H1 (cell line): ENCODE measurements around the gene PECR. TPM values are rescaled to one million over a fixed set of nuclear protein-coding genes. Genes with fewer than 3 reads are reported as not detected.

Experiments used
- CTCF ChIA-PET: fragments of 300-600 bp; sonication (Branson Sonifier 250); formaldehyde crosslinking; loops from one replicate; lab custom pipeline; 2021; ENCODE audit not compliant: partially characterized antibody; lab: Charles Lee
- POLR2A ChIA-PET: fragments of 300-600 bp; sonication (Branson Sonifier 250); formaldehyde crosslinking; loops from one replicate; lab custom pipeline; 2021; ENCODE audit warnings: inconsistent platforms; ENCODE audit not compliant: partially characterized antibody; lab: Charles Lee
- DNase-seq, 2 experiments: peaks; one replicate each; pipeline versions ENCODE4 v3.0.0 to v3.0.0-alpha.2; 2010 to 2022; ENCODE audit warnings: low spot score in 2 of 2, low read depth in 1 of 2, mixed read lengths in 1 of 2
- FAIRE-seq: peaks from 2 replicates; lab custom pipeline; 2011; peaks lifted over from hg19 to GRCh38; lab: Jason Lieb, UNC
- H2AFZ ChIP-seq: 2 replicates; pipeline ENCODE4 v1.8.1; 2012; ENCODE audit warnings: low read length, inconsistent platforms
- H2AK5ac ChIP-seq: 2 replicates; pipeline ENCODE4 v1.6.1; 2013; ENCODE audit warnings: low read depth, low read length
- H2BK120ac ChIP-seq: replicated peaks from 2 replicates; pipeline ENCODE3; 2013; ENCODE audit warnings: low read depth, low read length, inconsistent platforms
- H2BK12ac ChIP-seq: 2 replicates; pipeline ENCODE4 v1.6.1; 2013; ENCODE audit warnings: low read depth, low read length
- H2BK15ac ChIP-seq: 2 replicates; pipeline ENCODE4 v1.6.1; 2013; ENCODE audit warnings: low read length
- H2BK20ac ChIP-seq: 2 replicates; pipeline ENCODE4 v1.6.1; 2013; ENCODE audit warnings: low read length
- H2BK5ac ChIP-seq: 2 replicates; pipeline ENCODE4 v1.6.1; 2013; ENCODE audit warnings: low read depth, low read length
- H3K14ac ChIP-seq: 2 replicates; pipeline ENCODE4 v1.6.1; 2013; ENCODE audit warnings: inconsistent platforms; ENCODE audit not compliant: insufficient read length
- H3K18ac ChIP-seq: 2 replicates; pipeline ENCODE4 v1.6.1; 2013; ENCODE audit warnings: low read length; ENCODE audit errors: extremely low read depth
- H3K23ac ChIP-seq: 2 replicates; pipeline ENCODE4 v1.6.1; 2013; ENCODE audit warnings: inconsistent platforms; ENCODE audit not compliant: insufficient read length
- H3K23me2 ChIP-seq: 2 replicates; pipeline ENCODE4 v1.6.1; 2013; ENCODE audit warnings: low read depth, low read length
- H3K27ac ChIP-seq: 2 replicates; pipeline ENCODE4 v1.6.1; 2011; ENCODE audit warnings: low read depth, low read length, inconsistent platforms
- H3K27me3 ChIP-seq, 4 experiments: replicated peaks in 1 of 4; 1 replicate in 1 of 4; 2 replicates in 3 of 4; pipeline versions ENCODE4 v1.6.1 to v1.8.1; 2011 to 2013; ENCODE audit warnings: low read length in 3 of 4, mild to moderate bottlenecking in 3 of 4, inconsistent platforms in 2 of 4, mixed read lengths in 2 of 4, moderate library complexity in 1 of 4; ENCODE audit not compliant: control insufficient read depth in 3 of 4, insufficient read depth in 3 of 4; ENCODE audit errors: extremely low read depth in 1 of 4
- H3K36me3 ChIP-seq, 4 experiments: 2 replicates each; pipeline versions ENCODE4 v1.6.1 to v1.8.1; 2011 to 2013; ENCODE audit warnings: mild to moderate bottlenecking in 4 of 4, low read length in 3 of 4, moderate library complexity in 2 of 4, control low read depth in 1 of 4, inconsistent platforms in 1 of 4; ENCODE audit not compliant: insufficient read depth in 4 of 4, control insufficient read depth in 2 of 4
- H3K4ac ChIP-seq: replicated peaks from 2 replicates; pipeline ENCODE3; 2013; ENCODE audit warnings: low read length, low read depth, mixed read lengths, inconsistent platforms; ENCODE audit not compliant: insufficient read length
- H3K4me1 ChIP-seq, 4 experiments: replicated peaks in 1 of 4; 1 replicate in 1 of 4; 2 replicates in 3 of 4; pipeline versions ENCODE4 v1.6.1 to v1.8.1; 2011 to 2013; ENCODE audit warnings: low read length in 3 of 4, inconsistent platforms in 2 of 4, mixed read lengths in 1 of 4; ENCODE audit not compliant: insufficient read depth in 4 of 4, control insufficient read depth in 3 of 4
- H3K4me2 ChIP-seq, 2 experiments: 2 replicates each; pipeline versions ENCODE4 v1.6.1 to v1.8.1; 2011 to 2013; ENCODE audit warnings: low read depth in 2 of 2, low read length in 2 of 2, control low read depth in 1 of 2, inconsistent platforms in 1 of 2, mild to moderate bottlenecking in 1 of 2; ENCODE audit not compliant: insufficient read depth in 1 of 2
- H3K4me3 ChIP-seq, 4 experiments: fragments of 200-600, 300-600 bp in 1 of 4; sonication (generic), shearing (Covaris generic), sonication (Bioruptor Twin) in 1 of 4; 2 replicates each; pipeline versions ENCODE4 v1.5.1 to v1.8.1; 2011 to 2016; ENCODE audit warnings: low read length in 4 of 4, low read depth in 3 of 4, control low read depth in 2 of 4, inconsistent platforms in 2 of 4, mild to moderate bottlenecking in 2 of 4, mixed read lengths in 1 of 4, moderate library complexity in 1 of 4; ENCODE audit not compliant: insufficient read depth in 2 of 4; ENCODE audit errors: extremely low read depth in 1 of 4
- H3K56ac ChIP-seq: replicated peaks from 2 replicates; pipeline ENCODE3; 2013; ENCODE audit warnings: low read depth, mild to moderate bottlenecking, mixed read lengths, low read length, inconsistent platforms; ENCODE audit not compliant: insufficient read length
- H3K79me1 ChIP-seq: 2 replicates; pipeline ENCODE4 v1.6.1; 2013; ENCODE audit warnings: low read depth, low read length, control low read depth
- H3K79me2 ChIP-seq, 2 experiments: 2 replicates each; pipeline versions ENCODE4 v1.6.1 to v1.8.1; 2012 to 2013; ENCODE audit warnings: low read length in 2 of 2, mild to moderate bottlenecking in 2 of 2, inconsistent platforms in 1 of 2; ENCODE audit not compliant: insufficient read depth in 2 of 2, control insufficient read depth in 1 of 2
- H3K9ac ChIP-seq, 4 experiments: replicated peaks in 1 of 4; 1 replicate in 1 of 4; 2 replicates in 3 of 4; pipeline versions ENCODE4 v1.6.1 to v1.8.1; 2011 to 2013; ENCODE audit warnings: low read depth in 3 of 4, low read length in 3 of 4, control low read depth in 2 of 4, mild to moderate bottlenecking in 2 of 4, moderate library complexity in 2 of 4, inconsistent platforms in 1 of 4; ENCODE audit errors: extremely low read depth in 1 of 4
- H3K9me3 ChIP-seq, 2 experiments: 2 replicates each; pipeline versions ENCODE4 v1.6.1 to v1.8.1; 2012 to 2013; ENCODE audit warnings: mild to moderate bottlenecking in 2 of 2, moderate library complexity in 2 of 2, control low read depth in 1 of 2, inconsistent platforms in 1 of 2, low read depth in 1 of 2, low read length in 1 of 2, mixed read lengths in 1 of 2; ENCODE audit not compliant: insufficient read depth in 2 of 2
- H4K20me1 ChIP-seq, 2 experiments: replicated peaks in 1 of 2; 2 replicates each; pipeline versions ENCODE3 to v1.8.1; 2011 to 2013; ENCODE audit warnings: inconsistent platforms in 2 of 2, low read length in 2 of 2, mild to moderate bottlenecking in 1 of 2; ENCODE audit not compliant: insufficient read depth in 2 of 2, control insufficient read depth in 1 of 2
- H4K5ac ChIP-seq: 2 replicates; pipeline ENCODE4 v1.6.1; 2013; ENCODE audit warnings: low read length, low read depth, mixed read lengths, inconsistent platforms; ENCODE audit not compliant: insufficient read length
- H4K8ac ChIP-seq: 2 replicates; pipeline ENCODE4 v1.8.0; 2013; ENCODE audit warnings: mild to moderate bottlenecking, moderate library complexity, low read length, inconsistent platforms; ENCODE audit not compliant: insufficient read depth; ENCODE audit errors: extremely low read depth
- H4K91ac ChIP-seq: replicated peaks from 2 replicates; pipeline ENCODE3; 2013; ENCODE audit warnings: low read length, mixed read lengths, inconsistent platforms; ENCODE audit not compliant: insufficient read length
- ASH2L ChIP-seq: fragments of 200-600, 300-600 bp; sonication (generic); IDR thresholded peaks from one replicate; pipeline ENCODE4 v1.7.1; 2017; ENCODE audit warnings: low read length
- BRCA1 ChIP-seq: IDR thresholded peaks from 2 replicates; pipeline ENCODE4 v1.6.1; 2012; ENCODE audit warnings: low read depth, low read length, improper control_type of control experiment
- CBX5 ChIP-seq: fragments of 300-800, 300-1000 bp; sonication (generic); IDR thresholded peaks from 2 replicates; pipeline ENCODE4 v1.7.1; 2016; ENCODE audit warnings: antibody characterized with exemption, low read length, low read depth
- CHD2 ChIP-seq: IDR thresholded peaks from 2 replicates; pipeline ENCODE4 v1.6.1; 2012; ENCODE audit warnings: low read length, improper control_type of control experiment
- EZH2 ChIP-seq: fragments of 200-600 bp; sonication (generic); IDR thresholded peaks from 2 replicates; pipeline ENCODE4 v1.7.1; 2012; ENCODE audit warnings: low read depth, mild to moderate bottlenecking, moderate library complexity, low read length, inconsistent platforms; ENCODE audit not compliant: severe bottlenecking
- KDM1A ChIP-seq: fragments of 200-600, 300-600 bp; sonication (generic); IDR thresholded peaks from 2 replicates; pipeline ENCODE4 v1.7.1; 2016; ENCODE audit warnings: mild to moderate bottlenecking, low read length, borderline replicate concordance
- RNF2 ChIP-seq: fragments of 200-900, 300-1000 bp; sonication (generic); IDR thresholded peaks from 2 replicates; pipeline ENCODE4 v1.7.1; 2016; ENCODE audit warnings: borderline replicate concordance, low read depth, mild to moderate bottlenecking, antibody characterized with exemption, low read length; ENCODE audit not compliant: poor library complexity, severe bottlenecking; ENCODE audit errors: missing control alignments
- TAF7 ChIP-seq: optimal IDR thresholded peaks from 2 replicates; pipeline ENCODE3; 2011; ENCODE audit warnings: low read depth, mild to moderate bottlenecking, inconsistent platforms, low read length, moderate library complexity, borderline replicate concordance
- ZNF274 ChIP-seq: IDR thresholded peaks from 2 replicates; pipeline ENCODE4 v1.7.0; 2012; ENCODE audit warnings: low read length, borderline replicate concordance; ENCODE audit errors: extremely low read depth
- WGBS, 2 experiments: shearing (Covaris generic) in 1 of 2; methylation state at CpG; one replicate each; pipeline versions ENCODE4 v1.1.6 to v1.1.7; 2013 to 2015; ENCODE audit warnings: low lambda C conversion rate in 2 of 2, mixed read lengths in 2 of 2, inconsistent platforms in 1 of 2, low coverage in 1 of 2, missing lambda C conversion rate in 1 of 2; ENCODE audit not compliant: insufficient replicate concordance in 2 of 2, insufficient coverage in 1 of 2, insufficient read length in 1 of 2; ENCODE audit errors: extremely low coverage in 1 of 2, missing lambda C conversion rate in 1 of 2; 5-methylcytosine and 5-hydroxymethylcytosine counted together
- polyA plus RNA-seq, 7 experiments: library from polyadenylated mRNA; depleted of rRNA in 3 of 7; stranded (reverse) in 5 of 7; unstranded in 2 of 7; fragments of >200 nt in 5 of 7; fragments of 200-250 nt in 2 of 7; gene quantifications; 1 replicate in 5 of 7; 2 replicates in 1 of 7; 4 replicates in 1 of 7; pipeline versions ENCODE4 v1.2.1 to v1.2.3, GENCODE V29; 2011 to 2013; ENCODE audit warnings: missing spikeins in 2 of 7, mixed read lengths in 2 of 7
- total RNA-seq: library from RNA; stranded (reverse); fragmentation: NEBNext Ultra II Directional; extraction: Animal tissue kit (Norgen Biotek cat#: 25700); gene quantifications from 2 replicates; pipeline ENCODE4 v1.2.1, GENCODE V29; 2021
- TF ChIP-seq, protein P1 (sequence below): IDR thresholded peaks from 2 replicates; pipeline ENCODE4 v1.6.1; 2011; ENCODE audit warnings: low read length, improper control_type of control experiment

PECR gene
- total and polyA plus RNA-seq, 2 of the 8 experiments (the other 6 are each of a cell fraction or from before 2014, with no cell fraction given): 15.9 to 19.2 TPM

DNA sequence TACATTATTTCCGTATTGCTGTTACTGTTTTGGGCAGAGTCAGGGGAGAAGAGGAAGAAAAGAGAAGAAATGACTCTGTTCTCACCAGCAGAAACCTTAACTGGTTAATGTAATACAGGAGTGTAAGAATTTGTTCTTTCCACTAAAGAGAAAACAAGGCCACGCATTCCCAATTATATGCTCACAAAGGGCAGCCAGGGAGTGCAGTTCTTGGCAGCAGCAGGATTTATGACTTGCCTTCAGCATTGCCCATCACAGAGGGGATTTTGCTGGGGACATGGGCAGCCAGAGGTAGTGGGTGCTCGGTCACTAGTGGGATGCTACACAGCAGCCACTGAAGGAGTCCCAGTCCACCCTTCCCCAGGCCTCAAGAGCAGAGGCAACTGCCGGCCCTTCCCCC lies 86.7 kb downstream of the PECR start:
- Histone ChIP-seq H2AFZ (no peak overlapping the region), H3K9me3 (peaks cover 0 to 2% of the 10 kb centered on the region in 2 experiments; a peak in 1 of 4 replicates), H3K27me3 (no peaks in the 10 kb centered on the region), H3K79me2 (peaks cover 0 to 38% of the 10 kb centered on the region in 2 experiments; a peak in 2 of 4 replicates), H3K9ac (no peak overlapping the region), H3K79me1 (no peaks in the 10 kb centered on the region), H4K8ac (no peak overlapping the region), H3K18ac (no peak overlapping the region), H3K23me2 (no peaks in the 10 kb centered on the region), H3K4ac (no peak overlapping the region), H4K91ac (no peak overlapping the region), H2BK120ac (no peak overlapping the region), H2BK20ac (no peak overlapping the region), H2BK5ac (no peak overlapping the region), H3K36me3 (peaks cover 0 to 17% (median 0%) of the 10 kb centered on the region in 4 experiments; a peak in 2 of 8 replicates), H3K4me2 (no peak overlapping the region), H3K23ac (no peak overlapping the region), H3K56ac (no peak overlapping the region), H3K4me1 (peaks cover 0 to 6% (median 3%) of the 10 kb centered on the region in 4 experiments; a peak in 2 of 7 replicates), H3K14ac (no peak overlapping the region), H2BK15ac (no peak overlapping the region), H3K27ac (no peak overlapping the region), H4K5ac (no peak overlapping the region), H3K4me3 (no peak overlapping the region), H2BK12ac (no peak overlapping the region), H4K20me1 (peaks cover 0 to 2% of the 10 kb centered on the region in 2 experiments), H2AK5ac (no peak overlapping the region)
- TF ChIP-seq ZNF274 (no peak), CBX5 (no peak), KDM1A (no peak), RNF2 (no peak), TAF7 (no peak), CHD2 (no peak), BRCA1 (no peak), EZH2 (no peak), ASH2L (no peak)
- TF ChIP-seq, protein P1, sequence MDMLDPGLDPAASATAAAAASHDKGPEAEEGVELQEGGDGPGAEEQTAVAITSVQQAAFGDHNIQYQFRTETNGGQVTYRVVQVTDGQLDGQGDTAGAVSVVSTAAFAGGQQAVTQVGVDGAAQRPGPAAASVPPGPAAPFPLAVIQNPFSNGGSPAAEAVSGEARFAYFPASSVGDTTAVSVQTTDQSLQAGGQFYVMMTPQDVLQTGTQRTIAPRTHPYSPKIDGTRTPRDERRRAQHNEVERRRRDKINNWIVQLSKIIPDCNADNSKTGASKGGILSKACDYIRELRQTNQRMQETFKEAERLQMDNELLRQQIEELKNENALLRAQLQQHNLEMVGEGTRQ: no peak
- DNase-seq: no peak
- ChIA-PET POLR2A (no interaction called here), CTCF (interaction anchor here (0.6 to 0.7 kb wide), 3 partner anchors 37 to 720 kb away, joined by 4 to 6 read pairs (median 5); no protein-coding TSS in a partner anchor)
- WGBS, 2 experiments: 78% methylated on average over 4 of the region's 4 CpGs; no CpG with 5 or more reads in 1 of the 2 experiments
- FAIRE-seq: no peak
